GM06990 (cell line): ENCODE results near the gene EPN2.
"Not testable (repeated sequence)": the region's sequence is repeated elsewhere in the genome, so short reads cannot be mapped to it uniquely, and the experiment has no call there.

Experiments used
- DNase-seq: peaks from one replicate; pipeline ENCODE4 v3.0.0-alpha.2; 2011; ENCODE audit not compliant: insufficient read length; ENCODE audit errors: extremely low read depth
- H3K27me3 ChIP-seq: replicated peaks from 2 replicates; pipeline ENCODE4 v1.6.0; 2011; ENCODE audit warnings: low read length; ENCODE audit not compliant: control insufficient read depth, insufficient read depth
- H3K36me3 ChIP-seq: 2 replicates; pipeline ENCODE4 v1.5.1; 2011; ENCODE audit warnings: low read length; ENCODE audit not compliant: control insufficient read depth, insufficient read depth
- H3K4me3 ChIP-seq: replicated peaks from 2 replicates; pipeline ENCODE4 v1.5.1; 2011; ENCODE audit warnings: low read depth, mild to moderate bottlenecking, control low read depth, low read length
- TF ChIP-seq, protein P1 (sequence below): IDR thresholded peaks from 2 replicates; pipeline ENCODE4 v1.5.1; 2011; ENCODE audit warnings: low read length, control low read depth, mild to moderate bottlenecking, inconsistent platforms; ENCODE audit not compliant: insufficient read depth, poor library complexity, severe bottlenecking

EPN2 gene

DNA sequence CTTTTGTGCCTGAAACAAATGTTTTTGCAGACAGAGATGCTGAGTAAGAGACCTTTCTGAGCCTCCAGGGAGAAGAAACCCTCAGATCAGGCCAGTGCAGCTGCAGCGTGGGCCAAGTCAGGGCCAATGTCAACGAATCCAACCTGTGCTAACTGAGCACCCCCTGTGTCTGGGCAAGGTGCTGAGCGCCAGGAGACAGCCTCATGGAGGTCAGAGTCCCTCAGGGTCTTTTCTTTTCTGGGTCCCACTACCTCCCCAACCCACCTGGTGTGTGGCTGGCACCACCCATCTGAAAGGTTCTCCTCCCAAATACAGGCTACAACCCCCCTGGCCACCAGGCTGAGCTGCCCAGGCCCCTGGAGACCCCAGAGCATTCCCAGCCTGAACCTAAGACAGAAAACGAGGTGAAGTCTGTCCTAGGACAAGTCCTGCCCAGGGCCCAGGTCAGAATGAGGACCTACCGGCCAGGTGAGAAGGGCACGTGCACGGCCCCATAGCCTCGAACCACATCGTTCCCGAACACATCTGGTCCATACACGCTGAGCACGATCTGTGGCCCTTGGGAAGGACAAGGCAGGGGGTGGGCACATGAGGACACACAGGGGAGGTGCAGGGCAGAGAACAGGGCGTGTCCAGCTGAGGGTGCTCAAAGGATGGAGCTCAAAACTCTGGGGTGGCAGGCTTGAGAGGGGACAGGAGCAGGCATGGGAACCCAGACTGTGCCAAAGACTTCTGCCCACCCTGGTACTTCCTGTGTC is 110.3 kb downstream of the EPN2 start:
- H3K27me3 ChIP-seq = no peaks in the 10 kb centered on the region
- TF ChIP-seq, protein P1, sequence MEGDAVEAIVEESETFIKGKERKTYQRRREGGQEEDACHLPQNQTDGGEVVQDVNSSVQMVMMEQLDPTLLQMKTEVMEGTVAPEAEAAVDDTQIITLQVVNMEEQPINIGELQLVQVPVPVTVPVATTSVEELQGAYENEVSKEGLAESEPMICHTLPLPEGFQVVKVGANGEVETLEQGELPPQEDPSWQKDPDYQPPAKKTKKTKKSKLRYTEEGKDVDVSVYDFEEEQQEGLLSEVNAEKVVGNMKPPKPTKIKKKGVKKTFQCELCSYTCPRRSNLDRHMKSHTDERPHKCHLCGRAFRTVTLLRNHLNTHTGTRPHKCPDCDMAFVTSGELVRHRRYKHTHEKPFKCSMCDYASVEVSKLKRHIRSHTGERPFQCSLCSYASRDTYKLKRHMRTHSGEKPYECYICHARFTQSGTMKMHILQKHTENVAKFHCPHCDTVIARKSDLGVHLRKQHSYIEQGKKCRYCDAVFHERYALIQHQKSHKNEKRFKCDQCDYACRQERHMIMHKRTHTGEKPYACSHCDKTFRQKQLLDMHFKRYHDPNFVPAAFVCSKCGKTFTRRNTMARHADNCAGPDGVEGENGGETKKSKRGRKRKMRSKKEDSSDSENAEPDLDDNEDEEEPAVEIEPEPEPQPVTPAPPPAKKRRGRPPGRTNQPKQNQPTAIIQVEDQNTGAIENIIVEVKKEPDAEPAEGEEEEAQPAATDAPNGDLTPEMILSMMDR = no peak
- H3K36me3 ChIP-seq = no peaks in the 10 kb centered on the region
- no peak overlapping the region for H3K4me3 ChIP-seq
- no peak for DNase-seq

DNA sequence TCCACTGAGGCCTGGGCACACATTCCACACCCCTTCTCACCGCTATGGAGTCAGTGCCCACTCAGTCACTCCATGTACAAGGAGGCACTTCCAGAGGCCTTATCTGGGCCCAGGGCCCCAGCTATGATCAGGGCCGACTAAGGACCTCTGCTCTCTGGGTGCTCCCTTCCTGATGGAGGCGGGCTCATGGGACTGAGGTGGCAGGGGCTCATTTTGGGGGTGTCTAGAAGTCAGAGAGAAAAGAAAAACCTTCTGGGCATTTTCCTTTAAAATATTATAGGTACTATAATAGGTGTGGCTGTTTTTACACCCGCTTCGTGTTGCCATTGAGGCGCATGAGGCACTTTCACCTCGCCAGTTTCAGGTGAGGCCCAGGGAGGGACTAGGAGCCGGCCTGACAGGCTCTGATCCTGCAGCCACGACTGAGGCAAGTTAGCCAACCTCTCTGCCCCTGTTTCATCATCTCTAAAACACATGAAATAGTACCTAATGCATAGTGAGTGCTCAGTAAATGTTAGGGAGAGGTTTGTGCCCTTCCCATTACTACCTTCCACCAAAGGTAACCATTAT is 111.0 kb downstream of the EPN2 start:
- TF ChIP-seq, protein P1 = no peak
- H3K36me3 ChIP-seq = no peaks in the 10 kb centered on the region
- H3K27me3 ChIP-seq = no peaks in the 10 kb centered on the region
- H3K4me3 ChIP-seq = no peak overlapping the region
- DNase-seq = no peak

DNA sequence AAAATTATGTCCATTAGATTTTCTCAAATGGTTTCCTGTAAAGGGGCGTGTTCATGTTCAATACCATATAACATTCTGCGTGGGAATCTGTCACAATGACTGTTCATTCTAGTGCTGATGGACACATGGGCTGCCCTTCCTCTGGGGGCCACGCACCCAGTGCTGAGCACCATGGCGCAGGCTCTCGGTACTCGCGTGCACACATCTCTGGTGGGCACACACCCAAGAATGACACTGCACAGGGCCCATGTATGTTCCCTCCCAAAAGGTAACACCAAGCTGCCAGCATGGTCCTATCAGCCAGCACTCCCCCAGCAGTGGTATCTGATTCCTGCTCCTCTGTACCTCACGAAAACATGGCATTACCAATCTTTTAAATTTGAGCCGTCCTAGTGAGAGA is 111.6 kb downstream of the EPN2 start:
- H3K4me3 ChIP-seq = no peak overlapping the region
- no peaks in the 10 kb centered on the region for H3K27me3 ChIP-seq
- DNase-seq = no peak
- H3K36me3 ChIP-seq = no peaks in the 10 kb centered on the region
- TF ChIP-seq, protein P1 = no peak

DNA sequence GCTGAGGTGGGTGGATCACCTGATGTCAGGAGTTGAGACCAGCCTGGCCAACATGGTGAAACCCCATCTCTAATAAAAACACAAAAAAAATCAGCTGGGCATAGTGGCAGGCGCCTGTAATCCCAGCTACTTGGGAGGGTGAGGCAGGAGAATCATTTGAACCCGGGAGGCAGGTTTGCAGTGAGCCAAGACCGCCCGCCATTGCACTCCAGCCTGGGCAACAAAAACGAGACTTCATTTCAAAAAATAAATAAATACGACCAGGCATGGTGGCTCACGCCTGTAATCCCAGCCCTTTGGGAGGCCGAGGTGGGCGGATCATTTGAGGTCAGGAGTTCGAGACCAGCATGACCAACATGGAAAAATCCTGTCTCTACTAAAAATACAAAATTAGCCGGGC is 116.2 kb downstream of the EPN2 start:
- not testable (repeated sequence) for H3K4me3 ChIP-seq, H3K27me3 ChIP-seq, DNase-seq, H3K36me3 ChIP-seq

DNA sequence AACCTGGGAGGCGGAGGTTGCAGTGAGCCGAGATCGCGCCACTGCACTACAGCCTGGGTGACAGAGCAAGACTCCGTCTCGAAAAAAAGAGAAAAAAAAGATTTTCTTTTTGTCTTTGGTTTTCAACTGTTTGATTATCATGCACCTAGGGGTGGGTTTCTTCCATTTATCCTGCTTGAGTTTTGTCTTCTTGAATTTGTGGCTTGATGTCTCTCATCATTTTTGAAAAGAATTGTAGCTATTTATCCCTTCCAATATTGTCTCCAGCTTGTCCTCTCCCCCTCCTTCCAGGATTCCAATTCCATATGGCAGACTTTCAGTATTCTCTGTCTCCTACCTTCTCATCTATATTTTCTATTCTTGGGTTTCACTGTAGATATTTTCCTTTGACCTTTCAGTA is 117.6 kb downstream of the EPN2 start:
- Histone ChIP-seq H3K4me3 (no peak overlapping the region), H3K36me3 (no peaks in the 10 kb centered on the region), H3K27me3 (no peaks in the 10 kb centered on the region)
- TF ChIP-seq, protein P1 = no peak
- DNase-seq = no peak

DNA sequence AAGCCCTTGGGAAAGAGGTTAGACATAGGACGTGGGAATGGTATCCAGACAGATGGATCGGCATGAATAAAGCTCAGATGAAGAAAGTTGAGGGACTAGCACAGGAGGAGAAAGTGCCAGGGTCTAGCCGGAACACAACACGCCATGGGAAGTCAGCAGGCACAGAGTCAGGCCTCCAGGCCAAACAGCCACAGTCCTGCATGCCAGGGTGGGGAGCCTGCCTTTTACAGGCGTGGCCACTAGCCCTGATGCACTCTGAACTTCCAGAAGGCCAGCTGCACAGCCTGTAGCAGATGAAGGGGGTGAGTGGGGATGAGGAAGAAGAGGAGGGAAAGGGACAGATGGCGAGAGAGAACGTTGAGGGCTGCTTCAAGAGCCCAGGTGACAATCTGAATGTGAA is 120.2 kb downstream of the EPN2 start:
- no peak overlapping the region for H3K4me3 ChIP-seq
- TF ChIP-seq, protein P1 = no peak
- DNase-seq = no peak
- no peaks in the 10 kb centered on the region for H3K27me3 ChIP-seq
- H3K36me3 ChIP-seq = no peaks in the 10 kb centered on the region
